CMK (cell line): ENCODE data around the gene UNCX.
"Not testable (repeated sequence)": the region's sequence is repeated elsewhere in the genome, so short reads cannot be mapped to it uniquely, and the experiment has no call there.

ENCODE experiments used
- DNase-seq: peaks from one replicate; pipeline ENCODE4 v3.0.0-alpha.2; 2010; ENCODE audit warnings: low read depth

The UNCX gene

GRCh38 chr7:1257863-1258262 is 25.2 kb downstream of the UNCX start:
- no peak for DNase-seq

GRCh38 chr7:1259621-1260243 is 27.1 kb downstream of the UNCX start:
- no peak for DNase-seq

GRCh38 chr7:1260244-1260635 is 27.6 kb downstream of the UNCX start:
- DNase-seq: no peak

GRCh38 chr7:1261036-1261435 is 28.4 kb downstream of the UNCX start:
- not testable (repeated sequence) for DNase-seq

- no peak for DNase-seq
Measured at GRCh38 chr7:1262441-1262840, 29.8 kb downstream of the UNCX start.

GRCh38 chr7:1263391-1263951 is 30.8 kb downstream of the UNCX start:
- no peak for DNase-seq

- no peak for DNase-seq
Measured at GRCh38 chr7:1264345-1265280, 31.9 kb downstream of the UNCX start.

GRCh38 chr7:1267016-1267900 is 34.6 kb downstream of the UNCX start:
- no peak for DNase-seq

GRCh38 chr7:1268076-1268815 is 35.6 kb downstream of the UNCX start:
- no peak for DNase-seq

GRCh38 chr7:1268866-1269265 is 36.2 kb downstream of the UNCX start:
- DNase-seq: no peak

- no peak for DNase-seq
Measured at GRCh38 chr7:1269336-1269890, 36.7 kb downstream of the UNCX start.

- no peak for DNase-seq
Measured at GRCh38 chr7:1270181-1270580, 37.5 kb downstream of the UNCX start.

GRCh38 chr7:1271046-1271445 is 38.4 kb downstream of the UNCX start:
- no peak for DNase-seq

- no peak for DNase-seq
Measured at GRCh38 chr7:1271656-1272055, 39.0 kb downstream of the UNCX start.

GRCh38 chr7:1272136-1272535 is 39.5 kb downstream of the UNCX start:
- DNase-seq: not testable (repeated sequence)

GRCh38 chr7:1274121-1274875 is 41.6 kb downstream of the UNCX start:
- DNase-seq: no peak

GRCh38 chr7:1274876-1275375 is 42.3 kb downstream of the UNCX start:
- DNase-seq: no peak

- DNase-seq: no peak
Measured at GRCh38 chr7:1275451-1276381, 43.0 kb downstream of the UNCX start.

- no peak for DNase-seq
Measured at GRCh38 chr7:1276626-1277175, 44.0 kb downstream of the UNCX start.
